Peyer's patch (tissue), 4 donors: Measurements from ENCODE around the gene ACTN3.

ENCODE experiments used
- CTCF ChIP-seq, 6 experiments: fragments of 450-650 bp in 4 of 6; fragments of 200-600 bp in 2 of 6; sonication (generic) in 1 of 6; IDR thresholded peaks; one replicate each; pipeline ENCODE4 v1.5.1; 2017 to 2019; ENCODE audit warnings: antibody characterized with exemption in 6 of 6, mild to moderate bottlenecking in 3 of 6, moderate library complexity in 1 of 6
- POLR2A ChIP-seq, 2 donors: fragments of 450-650 bp; IDR thresholded peaks; one replicate each; pipeline ENCODE4 v1.5.1; 2017; ENCODE audit warnings: antibody characterized with exemption in 2 of 2, mild to moderate bottlenecking in 2 of 2, moderate library complexity in 2 of 2

- TF ChIP-seq CTCF (IDR thresholded peaks at IDR 0.05) (no peak), POLR2A (IDR thresholded peaks at IDR 0.05) (no peak)
Measured at GRCh38 chr11:66562275-66562674, 15.6 kb downstream of the ACTN3 start.
